ENCODE data around the gene PLAAT3. TPM values are rescaled to one million over a fixed set of nuclear protein-coding genes. Genes with fewer than 3 reads are reported as not detected.
"Not testable (repeated sequence)": the region's sequence is repeated elsewhere in the genome, so short reads cannot be mapped to it uniquely, and the experiment has no call there.

The PLAAT3 gene
- total RNA-seq, 2 donors from 2014 or later: 156 to 173 TPM

GRCh38 chr11:63610604-63611394 is 3.4 kb downstream of the PLAAT3 start:
- ATAC-seq (no peak), DNase-seq (no peak)
- intact Hi-C loops (cut with DNase I): no loop called here

- intact Hi-C loops (cut with DNase I): no loop called here
- DNase-seq: no peak
Observed at GRCh38 chr11:63609971-63610580, 4.2 kb downstream of the PLAAT3 start.

GRCh38 chr11:63609536-63609935 is 4.7 kb downstream of the PLAAT3 start:
- DNase-seq (peak; percentile 49), ATAC-seq (peak; percentile 36 to 60)
- intact Hi-C loops (cut with DNase I): no loop called here

More at GRCh38 chr11:63609971-63610580, 4.2 kb downstream of the PLAAT3 start:
- no peak for ATAC-seq

- DNase-seq (no peak), ATAC-seq (no peak)
- intact Hi-C loops (cut with DNase I): no loop called here
Observed at GRCh38 chr11:63608353-63609345, 5.6 kb downstream of the PLAAT3 start.

- no peak for DNase-seq
- intact Hi-C loops (cut with DNase I): no loop called here
- ATAC-seq: peak; percentile 53 to 65
Observed at GRCh38 chr11:63603180-63603518, 11.1 kb downstream of the PLAAT3 start.

GRCh38 chr11:63602290-63603179 is 11.7 kb downstream of the PLAAT3 start:
- peak; percentile 28 to 64 for ATAC-seq
- DNase-seq; intact Hi-C loops (cut with DNase I): not testable (repeated sequence)

- intact Hi-C loops (cut with DNase I): no loop called here
- no peak for DNase-seq
- peak; percentile 10 to 31 for ATAC-seq
Observed at GRCh38 chr11:63599211-63600122, 14.8 kb downstream of the PLAAT3 start.

GRCh38 chr11:63598556-63598955 is 15.7 kb downstream of the PLAAT3 start:
- DNase-seq: no peak
- no peak for ATAC-seq
- intact Hi-C loops (cut with DNase I): no loop called here

- DNase-seq: no peak
- intact Hi-C loops (cut with DNase I): no loop called here
- ATAC-seq: no peak
Observed at GRCh38 chr11:63595296-63595695, 18.9 kb downstream of the PLAAT3 start.

DNA sequence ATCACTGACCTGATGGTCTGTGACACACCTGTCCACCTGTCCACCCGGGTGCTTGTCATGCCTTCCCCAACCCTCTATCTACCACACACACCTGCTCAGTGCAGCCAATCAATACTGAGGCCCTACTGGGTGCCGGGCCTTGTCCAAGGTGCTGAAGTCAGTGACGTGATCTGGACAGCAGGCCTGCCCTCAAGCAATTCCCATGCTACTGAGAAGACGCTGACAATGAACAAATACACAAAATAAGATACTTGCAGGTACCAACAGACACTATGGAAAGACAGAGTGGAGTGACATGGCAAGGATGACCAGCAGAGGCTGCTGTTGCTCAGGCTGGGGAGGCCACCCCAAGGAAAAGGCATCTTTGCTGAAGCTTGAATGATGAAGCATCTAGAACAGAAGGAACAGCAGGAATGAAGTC is 21.2 kb downstream of the PLAAT3 start:
- intact Hi-C loops (cut with DNase I): no loop called here
- no peak for DNase-seq
- ATAC-seq: peak in 1 of 2 donors; percentile 13

DNA sequence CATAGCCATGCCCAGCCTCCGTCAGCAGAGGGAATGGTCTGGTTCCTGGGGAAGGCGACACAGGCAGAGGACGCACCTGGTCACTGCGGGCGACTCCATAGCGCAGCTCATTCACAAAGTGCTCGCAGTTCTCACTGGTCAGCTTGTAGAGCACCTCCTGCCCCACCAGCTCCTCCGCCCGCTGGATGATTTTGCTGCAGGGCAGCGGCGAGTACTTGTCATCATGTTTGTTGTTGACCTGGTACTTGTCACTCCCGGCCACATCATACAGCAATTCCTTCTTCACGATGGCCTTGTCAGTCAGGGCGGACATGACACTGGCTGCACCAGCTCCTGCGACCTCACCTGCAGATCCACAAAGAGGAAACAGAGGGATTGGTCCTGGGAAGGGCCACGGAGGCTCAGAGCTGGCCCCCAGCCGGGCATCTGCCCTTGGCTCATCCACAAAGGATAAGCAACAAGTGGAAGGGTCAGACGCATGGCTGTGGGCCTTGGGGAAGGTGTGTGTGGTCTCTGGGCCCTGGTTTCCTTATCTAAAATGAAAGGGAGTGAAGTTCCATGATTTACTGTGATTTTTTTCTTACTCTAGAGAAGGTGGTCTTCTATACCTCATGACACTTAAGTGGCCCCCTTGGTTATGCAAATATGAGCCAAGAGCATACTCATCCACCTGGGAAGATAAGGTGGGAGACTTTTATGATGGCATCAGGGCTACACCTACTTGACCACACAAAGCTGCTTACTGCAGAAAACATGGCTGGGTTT is 24.0 kb downstream of the PLAAT3 start:
- intact Hi-C loops (cut with DNase I): no loop called here
- no peak for ATAC-seq

GRCh38 chr11:63589000-63589399 is 25.2 kb downstream of the PLAAT3 start:
- DNase-seq: no peak
- intact Hi-C loops (cut with DNase I): no loop called here
- ATAC-seq: peak in 1 of 2 donors; percentile 64

More for the DNA sequence above, 24.0 kb downstream of the PLAAT3 start:
- no peak for DNase-seq

DNA sequence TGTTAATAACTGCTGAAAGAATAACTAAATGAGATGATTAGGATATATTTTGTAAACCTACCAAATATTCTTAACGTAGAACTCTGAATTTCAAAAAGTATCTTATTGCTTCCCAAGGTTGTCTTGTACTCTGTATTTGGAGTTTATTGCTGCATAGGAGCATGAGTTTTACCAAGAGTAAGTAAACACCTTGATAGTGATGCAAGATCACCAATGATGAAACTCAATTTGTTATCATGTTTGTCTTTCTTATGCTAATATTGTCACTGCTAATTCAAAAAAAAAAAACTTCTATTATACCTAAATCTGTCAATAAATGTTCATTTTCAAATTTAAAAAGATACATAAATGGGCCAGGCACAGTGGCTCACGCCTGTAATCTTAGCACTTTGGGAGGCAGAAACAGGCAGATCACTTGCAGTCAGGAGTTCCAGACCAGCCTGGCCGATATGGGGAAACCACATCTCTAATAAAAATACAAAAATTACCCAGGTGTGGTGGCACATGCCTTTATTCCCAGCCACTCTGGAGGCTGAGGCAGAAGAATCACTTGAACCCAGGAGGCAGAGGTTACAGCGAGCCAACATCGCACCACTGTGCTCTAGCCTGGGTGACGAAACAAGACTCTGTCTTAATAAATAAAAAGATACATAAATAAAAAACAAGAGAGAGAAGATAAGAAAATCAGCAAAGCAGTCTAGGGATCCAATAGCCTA is 27.6 kb downstream of the PLAAT3 start:
- intact Hi-C loops (cut with DNase I): no loop called here
- DNase-seq: no peak
- ATAC-seq: no peak

- DNase-seq (no peak), ATAC-seq (no peak)
- intact Hi-C loops (cut with DNase I): no loop called here
Observed at GRCh38 chr11:63583357-63583677, 30.9 kb downstream of the PLAAT3 start.

DNA sequence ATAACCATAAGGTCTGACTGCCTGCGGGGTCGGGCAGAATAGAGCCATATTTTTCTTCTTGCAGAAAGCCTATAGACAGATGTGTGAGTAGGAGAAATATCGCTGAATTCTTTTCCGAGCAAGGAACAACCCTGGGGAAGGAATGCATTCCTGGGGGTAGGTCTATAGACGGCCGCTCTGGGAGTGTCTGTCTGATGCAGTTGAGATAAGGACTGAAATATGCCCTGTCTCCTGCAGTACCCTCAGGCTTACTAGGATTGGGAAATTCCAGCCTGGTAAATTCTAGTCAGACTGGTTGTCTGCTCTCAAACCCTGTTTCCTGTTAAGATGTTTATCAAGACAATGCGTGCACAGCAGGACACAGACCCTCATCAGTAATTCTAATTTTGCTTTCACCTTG is 33.0 kb downstream of the PLAAT3 start:
- intact Hi-C loops (cut with DNase I); DNase-seq; ATAC-seq: not testable (repeated sequence)

DNA sequence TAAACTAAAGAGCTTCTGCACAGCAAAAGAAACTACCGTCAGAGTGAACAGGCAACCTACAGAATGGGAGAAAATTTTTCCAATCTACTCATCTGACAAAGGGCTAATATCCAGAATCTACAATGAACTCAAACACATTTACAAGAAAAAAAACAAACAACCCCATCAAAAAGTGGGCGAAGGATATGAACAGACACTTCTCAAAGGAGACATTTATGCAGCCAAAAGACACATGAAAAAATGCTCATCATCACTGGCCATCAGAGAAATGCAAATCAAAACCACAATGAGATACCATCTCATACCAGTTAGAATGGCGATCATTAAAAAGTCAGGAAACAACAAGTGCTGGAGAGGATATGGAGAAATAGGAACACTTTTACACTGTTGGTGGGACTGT is 35.4 kb downstream of the PLAAT3 start:
- ATAC-seq; intact Hi-C loops (cut with DNase I); DNase-seq: not testable (repeated sequence)

Data from left cardiac atrium (tissue), 4 donors.